Activated gamma-delta T cell (primary cell): Measurements from ENCODE around the gene NRP2.

ENCODE experiments used
- DNase-seq: peaks from one replicate; lab custom pipeline; 2025; lab: John Stamatoyannopoulos, UW

Gene NRP2

GRCh38 chr2:205732314-205732713 is 50.0 kb downstream of the NRP2 start:
- DNase-seq, result no peak

GRCh38 chr2:205733082-205733481 is 50.8 kb downstream of the NRP2 start:
- DNase-seq, result no peak

- no peak for DNase-seq
These were observed 51.3 kb downstream of the NRP2 start for GRCh38 chr2:205733648-205734047.

- no peak for DNase-seq
These were observed 52.2 kb downstream of the NRP2 start for GRCh38 chr2:205734436-205735037.

- no peak for DNase-seq
These were observed 56.0 kb downstream of the NRP2 start for GRCh38 chr2:205738117-205738968.

GRCh38 chr2:205739620-205740019 is 57.3 kb downstream of the NRP2 start:
- no peak for DNase-seq

GRCh38 chr2:205740381-205740780 is 58.1 kb downstream of the NRP2 start:
- no peak for DNase-seq

- DNase-seq, result no peak
These were observed 59.1 kb downstream of the NRP2 start for GRCh38 chr2:205741256-205741978.

GRCh38 chr2:205743137-205743536 is 60.8 kb downstream of the NRP2 start:
- no peak for DNase-seq

- DNase-seq, result no peak
These were observed 61.8 kb downstream of the NRP2 start for GRCh38 chr2:205744074-205744591.

GRCh38 chr2:205745661-205746419 is 63.5 kb downstream of the NRP2 start:
- DNase-seq, result no peak

- DNase-seq, result no peak
These were observed 64.1 kb downstream of the NRP2 start for GRCh38 chr2:205746420-205746785.

GRCh38 chr2:205747829-205748386 is 65.6 kb downstream of the NRP2 start:
- no peak for DNase-seq

GRCh38 chr2:205748639-205749038 is 66.3 kb downstream of the NRP2 start:
- no peak for DNase-seq

- DNase-seq, result no peak
These were observed 66.8 kb downstream of the NRP2 start for GRCh38 chr2:205749078-205749477.

GRCh38 chr2:205750797-205751196 is 68.5 kb downstream of the NRP2 start:
- no peak for DNase-seq

GRCh38 chr2:205751569-205752031 is 69.3 kb downstream of the NRP2 start:
- no peak for DNase-seq

GRCh38 chr2:205752296-205752820 is 70.1 kb downstream of the NRP2 start:
- no peak for DNase-seq

GRCh38 chr2:205752924-205753323 is 70.6 kb downstream of the NRP2 start:
- DNase-seq, result no peak

GRCh38 chr2:205754285-205754923 is 72.1 kb downstream of the NRP2 start:
- no peak for DNase-seq

GRCh38 chr2:205754924-205755321 is 72.6 kb downstream of the NRP2 start:
- no peak for DNase-seq
